ENCODE measurements around the gene GLCCI1. TPM values are rescaled to one million over a fixed set of nuclear protein-coding genes. Genes with fewer than 3 reads are reported as not detected.
A peak's percentile ranks its signal among the peaks of the same experiment; 100 is the strongest.

Gene GLCCI1
- total and polyA plus RNA-seq, 10 of the 15 experiments (the other 5 are each of a cell fraction or from before 2014, with no cell fraction given), result 12.6 to 92.0 (median 27.6) TPM

DNA sequence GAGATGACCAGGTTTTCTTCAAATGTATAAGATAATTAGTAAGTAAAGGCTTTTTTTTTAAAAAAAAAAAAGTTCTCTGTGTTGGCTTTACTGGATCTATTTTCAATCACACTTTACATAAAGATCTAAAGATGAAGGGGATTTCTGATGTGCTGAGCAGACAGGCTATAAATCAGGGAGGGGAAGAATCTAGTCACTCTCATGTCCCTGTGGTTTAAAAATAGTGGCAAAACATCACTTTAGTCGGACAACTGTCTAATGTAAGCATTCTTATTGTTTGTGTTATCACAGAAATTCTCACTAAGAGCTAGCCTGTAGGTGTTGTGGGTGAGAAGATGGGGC lies 160.7 kb downstream of the GLCCI1 start (continued):
- TF ChIP-seq MYC (IDR thresholded peaks at IDR 0.05; ENCODE audit: insufficient read depth, insufficient read length, insufficient replicate concordance, low read length, severe bottlenecking), result no peak

DNA sequence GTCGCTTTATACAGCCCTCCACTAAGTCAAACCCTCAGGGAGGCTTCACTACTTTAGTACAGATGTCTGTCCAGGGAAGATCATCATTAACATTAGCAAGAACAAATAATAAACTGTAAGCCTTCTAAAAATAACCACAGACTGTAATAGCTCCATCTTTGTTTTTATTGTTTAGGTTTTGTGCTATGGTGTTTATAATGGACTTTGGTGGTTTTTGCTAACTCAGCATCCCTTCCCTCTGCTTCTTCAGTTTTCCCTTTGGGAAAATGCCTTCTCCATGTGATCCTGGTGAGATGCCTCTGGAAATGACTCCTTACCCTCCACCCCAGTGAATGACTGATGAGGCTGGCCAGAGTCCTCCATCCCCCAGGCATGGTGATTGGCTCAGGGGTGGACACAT lies 162.1 kb downstream of the GLCCI1 start:
- H3K27me3 ChIP-seq (replicated peaks in 1 of 2; ENCODE audit: control insufficient read depth in 2 of 2, insufficient read depth in 2 of 2, low read length in 1 of 2), result no peaks in the 10 kb centered on the region
- peak overlapping the region; percentile 79; the same call in 1 of the 2 replicates for H3K9ac ChIP-seq (ENCODE audit: control insufficient read depth, insufficient read depth, low read length)
- peak overlapping the region; percentile 94 for H3K27ac ChIP-seq (ENCODE audit: control insufficient read depth, insufficient read depth)
- CTCF ChIA-PET, result interaction anchor here (1.0 to 4.4 kb wide), 5 partner anchors 9 to 411 kb away, joined by 3 to 16 read pairs (median 5); no protein-coding TSS in a partner anchor
- H4K20me1 ChIP-seq (ENCODE audit: control insufficient read depth, insufficient read depth), result no peaks in the 10 kb centered on the region
- H2AFZ ChIP-seq (ENCODE audit: control insufficient read depth, low read depth, low read length), result no peak overlapping the region
- RAD21 ChIA-PET (ENCODE audit: unreplicated experiment), result interaction anchor here (1.7 to 8.5 kb wide), 6 partner anchors 9 to 310 kb away, joined by 4 to 124 read pairs (median 23); partner anchors contain the start of gene GLCCI1
- peaks cover 89% of the 10 kb centered on the region for H3K4me1 ChIP-seq (ENCODE audit: control insufficient read depth, insufficient read depth, low read length)
- H3K4me3 ChIP-seq, result 0 out of 2 replicates have a peak overlapping the region, but pooled peaks have one; percentile 4
- no peaks in the 10 kb centered on the region for H3K9me3 ChIP-seq (replicated peaks; ENCODE audit: control insufficient read depth, insufficient read depth, low read length)
- H3K36me3 ChIP-seq (ENCODE audit: control insufficient read depth in 2 of 2, insufficient read depth in 2 of 2, low read length in 1 of 2), result no peaks in the 10 kb centered on the region
- H3K79me2 ChIP-seq (ENCODE audit: control insufficient read depth, insufficient read depth, low read length), result peaks cover 3% of the 10 kb centered on the region; the same call in 1 of the 2 replicates
- SMC1A ChIA-PET (ENCODE audit: uncharacterized antibody, unreplicated experiment), result interaction anchor here (1.0 to 9.2 kb wide), 9 partner anchors 12 to 449 kb away, joined by 3 to 182 read pairs (median 4); partner anchors contain the start of gene GLCCI1
- POLR2A ChIA-PET, result interaction anchor here (0.5 to 7.7 kb wide), 5 partner anchors 11 to 161 kb away, joined by 3 to 133 read pairs (median 7); partner anchors contain the start of gene GLCCI1
- BruUV-seq (replicated peaks), result no TSS peak
- FAIRE-seq (no peak), ATAC-seq (no peak), DNase-seq (ENCODE audit: low read depth, low spot score) (no peak)
- H3K4me2 ChIP-seq (ENCODE audit: control insufficient read depth, insufficient read depth), result peak overlapping the region; percentile 97
- 53% methylated on average over 1 of the region's 1 CpG for WGBS (ENCODE audit: insufficient coverage, insufficient replicate concordance, low lambda C conversion rate, missing lambda C conversion rate)
- intact Hi-C loops (cut with micrococcal nuclease; ENCODE audit: unreplicated experiment), result loop anchor here (5.0 kb wide), 4 partner anchors 213 to 488 kb away; partner anchors contain the start of gene UMAD1
- in situ Hi-C loops (cut with MboI), result loop anchor here (25.0 kb wide), 1 partner anchor 1868 kb away; the partner anchor contains the start of gene CYTH3
- TF ChIP-seq, protein P1, sequence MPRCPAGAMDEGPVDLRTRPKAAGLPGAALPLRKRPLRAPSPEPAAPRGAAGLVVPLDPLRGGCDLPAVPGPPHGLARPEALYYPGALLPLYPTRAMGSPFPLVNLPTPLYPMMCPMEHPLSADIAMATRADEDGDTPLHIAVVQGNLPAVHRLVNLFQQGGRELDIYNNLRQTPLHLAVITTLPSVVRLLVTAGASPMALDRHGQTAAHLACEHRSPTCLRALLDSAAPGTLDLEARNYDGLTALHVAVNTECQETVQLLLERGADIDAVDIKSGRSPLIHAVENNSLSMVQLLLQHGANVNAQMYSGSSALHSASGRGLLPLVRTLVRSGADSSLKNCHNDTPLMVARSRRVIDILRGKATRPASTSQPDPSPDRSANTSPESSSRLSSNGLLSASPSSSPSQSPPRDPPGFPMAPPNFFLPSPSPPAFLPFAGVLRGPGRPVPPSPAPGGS (IDR thresholded peaks at IDR 0.05; ENCODE audit: borderline replicate concordance, insufficient read depth, low read depth, low read length, poor library complexity, severe bottlenecking), result no peak
- TF ChIP-seq BMI1 (IDR thresholded peaks at IDR 0.05; ENCODE audit: borderline replicate concordance) (no peak), POLR2A (IDR thresholded peaks at IDR 0.05; ENCODE audit: low read depth, low read length) (no peak), SIX5 (IDR thresholded peaks at IDR 0.05; ENCODE audit: low read depth, low read length, severe bottlenecking) (no peak), CEBPB (IDR thresholded peaks at IDR 0.05; ENCODE audit: borderline replicate concordance in 1 of 2, low read depth in 2 of 2, low read length in 2 of 2) (no peak), SRF (IDR thresholded peaks at IDR 0.05; ENCODE audit: low read depth in 2 of 2, low read length in 2 of 2) (no peak), ZNF622 (IDR thresholded peaks at IDR 0.05) (no peak), EGR1 (IDR thresholded peaks at IDR 0.05; ENCODE audit: borderline replicate concordance in 1 of 2, low read depth in 2 of 2, low read length in 2 of 2) (no peak), SP1 (IDR thresholded peaks at IDR 0.05; ENCODE audit: low read depth, low read length) (no peak), NBN (IDR thresholded peaks at IDR 0.05) (no peak), STAT1 (conservative IDR thresholded peaks at IDR 0.05) (no peak), GATAD2B (conservative IDR thresholded peaks at IDR 0.05; ENCODE audit: low read depth) (no peak), ZZZ3 (IDR thresholded peaks at IDR 0.05; ENCODE audit: control insufficient read depth, insufficient read length, low read depth) (no peak), BHLHE40 (IDR thresholded peaks at IDR 0.05; ENCODE audit: borderline replicate concordance in 1 of 2, low read depth in 2 of 2, low read length in 1 of 2) (no peak), DPF2 (IDR thresholded peaks at IDR 0.05) (no peak)
- TF ChIP-seq, protein P2, sequence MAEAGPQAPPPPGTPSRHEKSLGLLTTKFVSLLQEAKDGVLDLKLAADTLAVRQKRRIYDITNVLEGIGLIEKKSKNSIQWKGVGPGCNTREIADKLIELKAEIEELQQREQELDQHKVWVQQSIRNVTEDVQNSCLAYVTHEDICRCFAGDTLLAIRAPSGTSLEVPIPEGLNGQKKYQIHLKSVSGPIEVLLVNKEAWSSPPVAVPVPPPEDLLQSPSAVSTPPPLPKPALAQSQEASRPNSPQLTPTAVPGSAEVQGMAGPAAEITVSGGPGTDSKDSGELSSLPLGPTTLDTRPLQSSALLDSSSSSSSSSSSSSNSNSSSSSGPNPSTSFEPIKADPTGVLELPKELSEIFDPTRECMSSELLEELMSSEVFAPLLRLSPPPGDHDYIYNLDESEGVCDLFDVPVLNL (IDR thresholded peaks at IDR 0.05; ENCODE audit: low read depth, low read length), result no peak
- TF ChIP-seq, protein P3, sequence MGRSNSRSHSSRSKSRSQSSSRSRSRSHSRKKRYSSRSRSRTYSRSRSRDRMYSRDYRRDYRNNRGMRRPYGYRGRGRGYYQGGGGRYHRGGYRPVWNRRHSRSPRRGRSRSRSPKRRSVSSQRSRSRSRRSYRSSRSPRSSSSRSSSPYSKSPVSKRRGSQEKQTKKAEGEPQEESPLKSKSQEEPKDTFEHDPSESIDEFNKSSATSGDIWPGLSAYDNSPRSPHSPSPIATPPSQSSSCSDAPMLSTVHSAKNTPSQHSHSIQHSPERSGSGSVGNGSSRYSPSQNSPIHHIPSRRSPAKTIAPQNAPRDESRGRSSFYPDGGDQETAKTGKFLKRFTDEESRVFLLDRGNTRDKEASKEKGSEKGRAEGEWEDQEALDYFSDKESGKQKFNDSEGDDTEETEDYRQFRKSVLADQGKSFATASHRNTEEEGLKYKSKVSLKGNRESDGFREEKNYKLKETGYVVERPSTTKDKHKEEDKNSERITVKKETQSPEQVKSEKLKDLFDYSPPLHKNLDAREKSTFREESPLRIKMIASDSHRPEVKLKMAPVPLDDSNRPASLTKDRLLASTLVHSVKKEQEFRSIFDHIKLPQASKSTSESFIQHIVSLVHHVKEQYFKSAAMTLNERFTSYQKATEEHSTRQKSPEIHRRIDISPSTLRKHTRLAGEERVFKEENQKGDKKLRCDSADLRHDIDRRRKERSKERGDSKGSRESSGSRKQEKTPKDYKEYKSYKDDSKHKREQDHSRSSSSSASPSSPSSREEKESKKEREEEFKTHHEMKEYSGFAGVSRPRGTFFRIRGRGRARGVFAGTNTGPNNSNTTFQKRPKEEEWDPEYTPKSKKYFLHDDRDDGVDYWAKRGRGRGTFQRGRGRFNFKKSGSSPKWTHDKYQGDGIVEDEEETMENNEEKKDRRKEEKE (IDR thresholded peaks at IDR 0.05), result no peak
